ENCODE measurements around the gene CEACAM7.

DNA sequence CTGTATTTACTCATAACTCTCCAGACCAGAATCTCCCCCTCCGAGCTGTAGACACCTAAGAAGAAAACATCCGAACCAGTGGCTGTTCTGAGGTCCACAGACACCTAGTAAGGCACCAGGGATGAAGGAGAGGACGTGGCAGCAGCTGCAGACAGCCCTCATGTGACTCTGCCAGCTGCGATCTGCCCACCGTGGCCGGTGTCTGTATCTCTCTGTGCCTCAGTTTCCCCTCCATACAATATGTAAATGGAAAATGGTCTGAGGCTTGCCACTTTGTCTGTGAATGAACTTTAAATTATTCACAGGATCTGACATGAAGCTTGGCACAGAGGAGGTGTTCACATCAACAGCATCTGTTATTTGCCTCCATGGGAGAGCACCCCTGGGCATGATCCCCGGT is 63.6 kb downstream of the CEACAM7 start:
- TF ChIP-seq, protein P1, sequence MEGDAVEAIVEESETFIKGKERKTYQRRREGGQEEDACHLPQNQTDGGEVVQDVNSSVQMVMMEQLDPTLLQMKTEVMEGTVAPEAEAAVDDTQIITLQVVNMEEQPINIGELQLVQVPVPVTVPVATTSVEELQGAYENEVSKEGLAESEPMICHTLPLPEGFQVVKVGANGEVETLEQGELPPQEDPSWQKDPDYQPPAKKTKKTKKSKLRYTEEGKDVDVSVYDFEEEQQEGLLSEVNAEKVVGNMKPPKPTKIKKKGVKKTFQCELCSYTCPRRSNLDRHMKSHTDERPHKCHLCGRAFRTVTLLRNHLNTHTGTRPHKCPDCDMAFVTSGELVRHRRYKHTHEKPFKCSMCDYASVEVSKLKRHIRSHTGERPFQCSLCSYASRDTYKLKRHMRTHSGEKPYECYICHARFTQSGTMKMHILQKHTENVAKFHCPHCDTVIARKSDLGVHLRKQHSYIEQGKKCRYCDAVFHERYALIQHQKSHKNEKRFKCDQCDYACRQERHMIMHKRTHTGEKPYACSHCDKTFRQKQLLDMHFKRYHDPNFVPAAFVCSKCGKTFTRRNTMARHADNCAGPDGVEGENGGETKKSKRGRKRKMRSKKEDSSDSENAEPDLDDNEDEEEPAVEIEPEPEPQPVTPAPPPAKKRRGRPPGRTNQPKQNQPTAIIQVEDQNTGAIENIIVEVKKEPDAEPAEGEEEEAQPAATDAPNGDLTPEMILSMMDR (IDR thresholded peaks at IDR 0.05), result no peak
- no peak for TF ChIP-seq POLR2A (IDR thresholded peaks at IDR 0.05)
